ENCODE measurements around the gene PIEZO2. TPM values are rescaled to one million over a fixed set of nuclear protein-coding genes. Genes with fewer than 3 reads are reported as not detected.
"Not testable (repeated sequence)": the region's sequence is repeated elsewhere in the genome, so short reads cannot be mapped to it uniquely, and the experiment has no call there.

Gene PIEZO2
- total and polyA plus RNA-seq, 7 donors = 1.4 to 35.2 (median 25.1) TPM; not detected in 1

- 74 to 76% methylated on average over 7 of the region's 7 CpGs for WGBS, 2 donors
- Histone ChIP-seq H3K27ac (no peak overlapping the region), H3K27me3 (no peaks in the 10 kb centered on the region), H3K9me3 (no peaks in the 10 kb centered on the region), H3K36me3 (no peaks in the 10 kb centered on the region), H3K4me3 (no peak overlapping the region), H3K4me1 (no peaks in the 10 kb centered on the region)
- no peak for DNase-seq
- TF ChIP-seq POLR2A (IDR thresholded peaks at IDR 0.05) (no peak), EP300 (IDR thresholded peaks at IDR 0.05) (no peak), POLR2AphosphoS5 (IDR thresholded peaks at IDR 0.05) (no peak), CTCF (IDR thresholded peaks at IDR 0.05) (no peak)
- intact Hi-C loops (cut with DNase I) = no loop called here
Measured at GRCh38 chr18:11137400-11137799, 12.0 kb downstream of the PIEZO2 start.

GRCh38 chr18:11136241-11136640, 13.1 kb downstream of the PIEZO2 start:
- Histone ChIP-seq H3K27me3 (no peaks in the 10 kb centered on the region), H3K27ac (no peak overlapping the region), H3K9me3 (no peaks in the 10 kb centered on the region), H3K4me3 (no peak overlapping the region), H3K4me1 (no peaks in the 10 kb centered on the region), H3K36me3 (no peaks in the 10 kb centered on the region)
- intact Hi-C loops (cut with DNase I) = no loop called here
- TF ChIP-seq POLR2A (IDR thresholded peaks at IDR 0.05) (no peak), EP300 (IDR thresholded peaks at IDR 0.05) (no peak), POLR2AphosphoS5 (IDR thresholded peaks at IDR 0.05) (no peak)
- 47 to 67% methylated on average over 2 of the region's 2 CpGs for WGBS, 2 donors
- no peak for DNase-seq

GRCh38 chr18:11134940-11135339, 14.4 kb downstream of the PIEZO2 start:
- TF ChIP-seq POLR2A (IDR thresholded peaks at IDR 0.05) = no peak
- no peak for TF ChIP-seq POLR2AphosphoS5 (IDR thresholded peaks at IDR 0.05)
- no peak for TF ChIP-seq EP300 (IDR thresholded peaks at IDR 0.05)
- no peak for TF ChIP-seq CTCF (IDR thresholded peaks at IDR 0.05)
- no peak for DNase-seq
- WGBS, 2 donors = 66 to 74% methylated on average over 4 of the region's 4 CpGs
- intact Hi-C loops (cut with DNase I) = no loop called here
- Histone ChIP-seq H3K4me3 (no peak overlapping the region), H3K9me3 (no peaks in the 10 kb centered on the region), H3K36me3 (no peaks in the 10 kb centered on the region), H3K27me3 (no peaks in the 10 kb centered on the region), H3K4me1 (no peaks in the 10 kb centered on the region), H3K27ac (no peak overlapping the region)

- H3K9me3 ChIP-seq; H3K36me3 ChIP-seq; intact Hi-C loops (cut with DNase I); H3K4me3 ChIP-seq; H3K27ac ChIP-seq; H3K27me3 ChIP-seq; H3K4me1 ChIP-seq; DNase-seq: not testable (repeated sequence)
- 91 to 92% methylated on average over 5 of the region's 5 CpGs for WGBS, 2 donors
Measured at GRCh38 chr18:11129059-11129458, 20.3 kb downstream of the PIEZO2 start.

- Histone ChIP-seq H3K36me3 (no peaks in the 10 kb centered on the region), H3K4me3 (no peak overlapping the region), H3K27me3 (no peaks in the 10 kb centered on the region), H3K4me1 (peaks cover 0 to 5% (median 0%) of the 10 kb centered on the region in 4 donors), H3K9me3 (peaks cover 0 to 5% (median under 1%) of the 10 kb centered on the region in 4 donors), H3K27ac (no peak overlapping the region)
- intact Hi-C loops (cut with DNase I) = no loop called here
- 65 to 72% methylated on average over 10 of the region's 10 CpGs for whole genome bisulfite sequencing, 2 donors
- DNase-seq = no peak
- TF ChIP-seq CTCF (IDR thresholded peaks at IDR 0.05) (no peak), EP300 (IDR thresholded peaks at IDR 0.05) (no peak), POLR2AphosphoS5 (IDR thresholded peaks at IDR 0.05) (no peak), POLR2A (IDR thresholded peaks at IDR 0.05) (no peak)
Measured at GRCh38 chr18:11125492-11126315, 23.7 kb downstream of the PIEZO2 start.
